ENCODE results near the gene FBXL19.

DNA sequence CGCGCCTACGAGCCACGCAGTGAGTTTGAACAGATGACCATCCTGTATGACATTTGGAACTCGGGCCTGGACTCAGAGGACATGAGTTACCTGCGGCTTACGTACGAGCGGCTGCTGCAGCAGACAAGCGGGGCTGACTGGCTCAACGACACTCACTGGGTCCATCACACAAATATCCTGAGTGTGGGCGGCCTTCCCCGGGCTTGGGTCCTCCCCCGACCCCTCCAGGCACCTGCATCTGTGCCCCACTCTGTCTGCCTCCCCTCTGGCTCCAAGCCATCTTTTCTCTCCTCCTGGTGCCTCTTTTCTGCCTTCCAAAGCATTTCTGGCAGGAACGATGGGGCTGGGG is 56.6 kb downstream of the FBXL19 start:
- TF ChIP-seq ZNF140 (tag by site-specific recombination; IDR thresholded peaks at IDR 0.05), result no peak
- TF ChIP-seq, protein P1, sequence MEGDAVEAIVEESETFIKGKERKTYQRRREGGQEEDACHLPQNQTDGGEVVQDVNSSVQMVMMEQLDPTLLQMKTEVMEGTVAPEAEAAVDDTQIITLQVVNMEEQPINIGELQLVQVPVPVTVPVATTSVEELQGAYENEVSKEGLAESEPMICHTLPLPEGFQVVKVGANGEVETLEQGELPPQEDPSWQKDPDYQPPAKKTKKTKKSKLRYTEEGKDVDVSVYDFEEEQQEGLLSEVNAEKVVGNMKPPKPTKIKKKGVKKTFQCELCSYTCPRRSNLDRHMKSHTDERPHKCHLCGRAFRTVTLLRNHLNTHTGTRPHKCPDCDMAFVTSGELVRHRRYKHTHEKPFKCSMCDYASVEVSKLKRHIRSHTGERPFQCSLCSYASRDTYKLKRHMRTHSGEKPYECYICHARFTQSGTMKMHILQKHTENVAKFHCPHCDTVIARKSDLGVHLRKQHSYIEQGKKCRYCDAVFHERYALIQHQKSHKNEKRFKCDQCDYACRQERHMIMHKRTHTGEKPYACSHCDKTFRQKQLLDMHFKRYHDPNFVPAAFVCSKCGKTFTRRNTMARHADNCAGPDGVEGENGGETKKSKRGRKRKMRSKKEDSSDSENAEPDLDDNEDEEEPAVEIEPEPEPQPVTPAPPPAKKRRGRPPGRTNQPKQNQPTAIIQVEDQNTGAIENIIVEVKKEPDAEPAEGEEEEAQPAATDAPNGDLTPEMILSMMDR (tag by site-specific recombination; IDR thresholded peaks at IDR 0.05), result no peak
